Chondrocyte (in vitro differentiated cells): ENCODE results near the gene GNB1. TPM values are rescaled to one million over a fixed set of nuclear protein-coding genes. Genes with fewer than 3 reads are reported as not detected.
A peak's percentile ranks its signal among the peaks of the same experiment; 100 is the strongest.
"Not testable (repeated sequence)": the region's sequence is repeated elsewhere in the genome, so short reads cannot be mapped to it uniquely, and the experiment has no call there.

Experiments
- DNase-seq: peaks from one replicate; pipeline ENCODE4 v3.0.0; 2021; ENCODE audit warnings: mixed read lengths, low spot score
- H3K27ac Mint-ChIP-seq: one replicate; pipeline ENCODE4 v1.8.0; 2021; ENCODE audit warnings: mild to moderate bottlenecking, moderate library complexity, mixed read lengths; ENCODE audit not compliant: unreplicated experiment
- H3K27me3 Mint-ChIP-seq: 2 replicates; pipeline ENCODE4 v1.8.0; 2021; ENCODE audit warnings: low read depth, mixed read lengths
- H3K36me3 Mint-ChIP-seq: 2 replicates; pipeline ENCODE4 v1.8.0; 2021; ENCODE audit warnings: low read depth, mixed read lengths
- H3K4me1 Mint-ChIP-seq: 2 replicates; pipeline ENCODE4 v1.8.0; 2021; ENCODE audit warnings: low read depth, mild to moderate bottlenecking, mixed read lengths
- H3K4me3 Mint-ChIP-seq: one replicate; pipeline ENCODE4 v1.8.0; 2021; ENCODE audit warnings: mild to moderate bottlenecking, moderate library complexity, mixed read lengths; ENCODE audit not compliant: unreplicated experiment
- H3K9me3 Mint-ChIP-seq: 2 replicates; pipeline ENCODE4 v1.8.0; 2021; ENCODE audit warnings: low read depth, mixed read lengths
- CTCF ChIP-seq: fragments of 200-600 bp; sonication (generic); IDR thresholded peaks from 2 replicates; pipeline ENCODE4 v1.5.0; 2021; ENCODE audit warnings: antibody characterized with exemption, mild to moderate bottlenecking, moderate library complexity
- total RNA-seq: library from RNA; stranded (reverse); gene quantifications from 3 replicates; pipeline ENCODE4 v1.2.1, GENCODE V29; 2021

GNB1 gene
- total RNA-seq, 1 donor from 2014 or later: 538 TPM

GRCh38 chr1:1861339-1861730, 29.6 kb downstream of the GNB1 start:
- Mint-ChIP-seq H3K27ac (peak overlapping the region; percentile 65), H3K27me3 (no peaks in the 10 kb centered on the region), H3K4me1 (peaks cover 77% of the 10 kb centered on the region), H3K36me3 (no peaks in the 10 kb centered on the region), H3K9me3 (no peaks in the 10 kb centered on the region), H3K4me3 (no peak overlapping the region)
- no peak for DNase-seq
- TF ChIP-seq CTCF: no peak

GRCh38 chr1:1859970-1860697, 30.8 kb downstream of the GNB1 start:
- H3K4me1 Mint-ChIP-seq: peaks cover 77% of the 10 kb centered on the region
- H3K36me3 Mint-ChIP-seq, H3K27me3 Mint-ChIP-seq, H3K9me3 Mint-ChIP-seq, H3K4me3 Mint-ChIP-seq: not testable (repeated sequence)
- H3K27ac Mint-ChIP-seq: peak overlapping the region; percentile 92
- DNase-seq: peak; percentile 29

GRCh38 chr1:1858382-1859086, 32.4 kb downstream of the GNB1 start:
- TF ChIP-seq CTCF: peak; percentile 71
- Mint-ChIP-seq H3K36me3 (no peaks in the 10 kb centered on the region), H3K9me3 (no peaks in the 10 kb centered on the region), H3K4me1 (peaks cover 77% of the 10 kb centered on the region), H3K27me3 (no peaks in the 10 kb centered on the region), H3K27ac (peak overlapping the region; percentile 92), H3K4me3 (peak overlapping the region; percentile 37)
- DNase-seq: peak; percentile 43

- Mint-ChIP-seq H3K27me3 (no peaks in the 10 kb centered on the region), H3K4me1 (peaks cover 76% of the 10 kb centered on the region)
- no peak for TF ChIP-seq CTCF
Measured at GRCh38 chr1:1857096-1857703, 33.7 kb downstream of the GNB1 start.

GRCh38 chr1:1856161-1856560, 34.7 kb downstream of the GNB1 start:
- H3K9me3 Mint-ChIP-seq, H3K27me3 Mint-ChIP-seq, DNase-seq, H3K4me3 Mint-ChIP-seq, H3K36me3 Mint-ChIP-seq: not testable (repeated sequence)
- peak overlapping the region; percentile 63 for H3K27ac Mint-ChIP-seq
- peaks cover 73% of the 10 kb centered on the region for H3K4me1 Mint-ChIP-seq

More at GRCh38 chr1:1857096-1857703, 33.7 kb downstream of the GNB1 start:
- no peak overlapping the region for H3K4me3 Mint-ChIP-seq
- DNase-seq: peak; percentile 43
- peaks cover 4% of the 10 kb centered on the region for H3K36me3 Mint-ChIP-seq
- H3K9me3 Mint-ChIP-seq: no peaks in the 10 kb centered on the region
- peak overlapping the region; percentile 79 for H3K27ac Mint-ChIP-seq

- Mint-ChIP-seq H3K36me3 (peaks cover 5% of the 10 kb centered on the region), H3K4me3 (no peak overlapping the region), H3K9me3 (no peaks in the 10 kb centered on the region), H3K27ac (peak overlapping the region; percentile 58), H3K4me1 (peaks cover 55% of the 10 kb centered on the region), H3K27me3 (no peaks in the 10 kb centered on the region)
- DNase-seq: no peak
- TF ChIP-seq CTCF: no peak
Measured at GRCh38 chr1:1853593-1854257, 37.2 kb downstream of the GNB1 start.
